ENCODE data around the gene FNDC1. TPM values are rescaled to one million over a fixed set of nuclear protein-coding genes. Genes with fewer than 3 reads are reported as not detected.

FNDC1 gene
- total RNA-seq, 4 donors from 2014 or later = 0.27 to 9.9 (median 1.5) TPM

DNA sequence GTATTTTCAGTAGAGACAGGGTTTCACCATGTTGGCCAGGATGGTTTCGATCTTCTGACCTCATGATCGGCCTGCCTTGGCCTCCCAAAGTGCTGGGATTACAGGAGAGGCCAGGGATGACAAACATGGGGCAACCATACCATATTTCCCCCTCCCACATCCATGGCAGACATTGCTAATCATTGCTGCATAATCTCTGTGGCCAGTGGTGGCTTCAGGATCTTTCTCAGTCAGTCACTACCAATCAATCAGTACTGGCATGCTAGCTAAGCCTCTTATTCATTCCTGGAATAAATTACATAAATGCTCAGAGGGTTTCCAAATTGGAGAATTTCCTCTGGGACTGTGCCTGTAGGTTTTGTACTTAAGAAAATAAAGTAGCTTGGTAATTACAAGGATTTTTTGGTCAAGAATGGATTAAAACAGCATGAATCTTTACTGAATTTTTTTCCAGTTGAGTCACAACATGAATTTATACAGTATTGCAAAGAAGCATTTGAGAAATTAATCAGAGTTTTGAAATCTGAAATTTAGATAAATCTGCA lies 138.1 kb downstream of the FNDC1 start:
- Histone ChIP-seq H3K4me1 (peaks cover 4 to 37% (median 5%) of the 10 kb centered on the region in 3 donors), H3K4me3 (no peak overlapping the region), H3K27me3 (no peaks in the 10 kb centered on the region), H3K27ac (peak overlapping the region in 1 of 4 donors; percentile 2), H3K9me3 (no peaks in the 10 kb centered on the region), H3K36me3 (no peaks in the 10 kb centered on the region)
- WGBS, 2 donors (ENCODE audit: low coverage in 1 of 2) = 94% methylated on average over 2 of the region's 2 CpGs; no CpG with 5 or more reads in 1 of the 2 donors
- ATAC-seq = no peak
- TF ChIP-seq POLR2AphosphoS5 (IDR thresholded peaks at IDR 0.05) = no peak
- TF ChIP-seq, protein P1, sequence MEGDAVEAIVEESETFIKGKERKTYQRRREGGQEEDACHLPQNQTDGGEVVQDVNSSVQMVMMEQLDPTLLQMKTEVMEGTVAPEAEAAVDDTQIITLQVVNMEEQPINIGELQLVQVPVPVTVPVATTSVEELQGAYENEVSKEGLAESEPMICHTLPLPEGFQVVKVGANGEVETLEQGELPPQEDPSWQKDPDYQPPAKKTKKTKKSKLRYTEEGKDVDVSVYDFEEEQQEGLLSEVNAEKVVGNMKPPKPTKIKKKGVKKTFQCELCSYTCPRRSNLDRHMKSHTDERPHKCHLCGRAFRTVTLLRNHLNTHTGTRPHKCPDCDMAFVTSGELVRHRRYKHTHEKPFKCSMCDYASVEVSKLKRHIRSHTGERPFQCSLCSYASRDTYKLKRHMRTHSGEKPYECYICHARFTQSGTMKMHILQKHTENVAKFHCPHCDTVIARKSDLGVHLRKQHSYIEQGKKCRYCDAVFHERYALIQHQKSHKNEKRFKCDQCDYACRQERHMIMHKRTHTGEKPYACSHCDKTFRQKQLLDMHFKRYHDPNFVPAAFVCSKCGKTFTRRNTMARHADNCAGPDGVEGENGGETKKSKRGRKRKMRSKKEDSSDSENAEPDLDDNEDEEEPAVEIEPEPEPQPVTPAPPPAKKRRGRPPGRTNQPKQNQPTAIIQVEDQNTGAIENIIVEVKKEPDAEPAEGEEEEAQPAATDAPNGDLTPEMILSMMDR (IDR thresholded peaks at IDR 0.05) = no peak
- TF ChIP-seq POLR2A (IDR thresholded peaks at IDR 0.05) = no peak
- no peak for TF ChIP-seq EP300 (IDR thresholded peaks at IDR 0.05)

DNA sequence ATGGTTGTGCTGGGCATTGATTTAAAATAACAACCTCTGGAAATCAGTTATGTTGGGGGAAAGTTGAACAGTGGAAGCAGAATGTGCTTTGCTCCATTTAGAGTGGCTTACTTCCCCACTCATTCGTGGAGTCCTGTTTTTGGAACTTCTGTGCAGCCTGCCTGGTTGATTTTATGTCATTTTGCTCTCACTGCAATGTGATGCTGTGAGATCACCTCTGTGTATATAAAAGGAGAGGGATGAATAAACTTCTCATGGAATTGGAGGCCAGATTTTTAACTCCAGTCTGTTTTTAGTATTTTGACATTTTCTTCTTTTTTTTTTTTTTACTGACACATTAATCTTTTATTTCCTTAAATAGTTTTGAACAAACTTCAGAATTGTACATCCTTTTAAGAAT lies 139.0 kb downstream of the FNDC1 start:
- no peaks in the 10 kb centered on the region for H3K36me3 ChIP-seq
- H3K27ac ChIP-seq = peak overlapping the region in 3 of 4 donors; percentile 16 to 46 (median 18)
- H3K27me3 ChIP-seq = no peaks in the 10 kb centered on the region
- peaks cover 4 to 43% (median 5%) of the 10 kb centered on the region in 3 donors for H3K4me1 ChIP-seq
- ATAC-seq = no peak
- 0 to 10% methylated on average over 1 of the region's 1 CpG for WGBS, 2 donors (ENCODE audit: low coverage in 1 of 2)
- H3K9me3 ChIP-seq = no peaks in the 10 kb centered on the region
- H3K4me3 ChIP-seq = no peak overlapping the region
- TF ChIP-seq POLR2AphosphoS5 (IDR thresholded peaks at IDR 0.05) = no peak
- TF ChIP-seq EP300 (IDR thresholded peaks at IDR 0.05) = no peak
- no peak for TF ChIP-seq POLR2A (IDR thresholded peaks at IDR 0.05)
- TF ChIP-seq, protein P1 (IDR thresholded peaks at IDR 0.05) = no peak

DNA sequence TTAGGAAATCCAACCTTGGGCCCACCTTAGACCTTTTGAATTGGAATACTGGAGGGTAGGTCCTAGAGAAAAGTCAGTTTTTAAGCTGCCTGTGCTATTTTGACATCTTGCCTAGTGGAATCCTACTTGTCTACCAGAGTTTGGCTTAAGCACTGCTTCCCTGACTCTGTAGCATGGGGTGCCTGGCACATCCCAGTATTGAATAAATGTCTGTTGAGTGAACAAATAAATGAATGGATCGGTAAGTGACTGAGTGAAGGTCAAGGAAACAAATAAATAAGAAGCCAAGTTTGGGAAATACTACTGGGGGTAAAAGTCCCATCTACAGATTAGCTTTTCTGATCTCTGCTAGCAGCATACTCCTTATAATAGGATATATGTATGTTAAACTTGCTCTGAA lies 140.5 kb downstream of the FNDC1 start:
- no peak for ATAC-seq
- H3K9me3 ChIP-seq = no peaks in the 10 kb centered on the region
- H3K4me3 ChIP-seq = no peak overlapping the region
- WGBS, 2 donors (ENCODE audit: low coverage in 1 of 2) = 100% methylated on average over 1 of the region's 1 CpG
- no peaks in the 10 kb centered on the region for H3K36me3 ChIP-seq
- peaks cover 4 to 43% (median 5%) of the 10 kb centered on the region in 3 donors for H3K4me1 ChIP-seq
- H3K27ac ChIP-seq = no peak overlapping the region
- TF ChIP-seq POLR2A (IDR thresholded peaks at IDR 0.05) (no peak), EP300 (IDR thresholded peaks at IDR 0.05) (no peak), POLR2AphosphoS5 (IDR thresholded peaks at IDR 0.05) (no peak)
- TF ChIP-seq, protein P1 (IDR thresholded peaks at IDR 0.05) = no peak
- H3K27me3 ChIP-seq = no peaks in the 10 kb centered on the region

DNA sequence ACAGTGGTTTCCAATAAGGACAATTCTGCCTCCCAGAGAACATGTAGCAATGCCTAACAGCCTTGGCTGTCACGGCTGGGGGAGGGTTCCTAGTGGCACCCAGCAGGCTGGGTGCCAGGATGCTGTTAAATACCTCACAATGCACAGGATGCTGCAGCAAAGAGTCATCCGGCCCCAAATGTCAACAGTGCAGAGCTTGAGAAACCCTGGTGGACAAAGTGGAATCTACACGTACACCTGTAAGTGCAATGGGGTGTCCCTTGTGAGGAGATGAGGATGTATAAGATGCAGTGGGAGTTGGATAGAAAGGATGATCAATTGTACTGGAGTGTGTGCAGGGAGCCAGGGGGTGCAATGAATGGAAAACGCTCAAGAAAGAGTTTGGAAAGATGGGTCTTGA lies 142.4 kb downstream of the FNDC1 start:
- Histone ChIP-seq H3K27me3 (no peaks in the 10 kb centered on the region), H3K4me3 (no peak overlapping the region), H3K27ac (peak overlapping the region in 3 of 4 donors; percentile 31 to 64 (median 48)), H3K4me1 (peaks cover 4 to 43% (median 5%) of the 10 kb centered on the region in 3 donors), H3K36me3 (no peaks in the 10 kb centered on the region), H3K9me3 (no peaks in the 10 kb centered on the region)
- peak; percentile 48 for ATAC-seq
- TF ChIP-seq, protein P1 (IDR thresholded peaks at IDR 0.05) = peak in 1 of 4 experiments; percentile 21
- TF ChIP-seq EP300 (IDR thresholded peaks at IDR 0.05) = no peak
- no peak for TF ChIP-seq POLR2AphosphoS5 (IDR thresholded peaks at IDR 0.05)
- WGBS, 2 donors (ENCODE audit: low coverage in 1 of 2) = 17 to 84% methylated on average over 2 to 3 of the region's 4 CpGs

DNA sequence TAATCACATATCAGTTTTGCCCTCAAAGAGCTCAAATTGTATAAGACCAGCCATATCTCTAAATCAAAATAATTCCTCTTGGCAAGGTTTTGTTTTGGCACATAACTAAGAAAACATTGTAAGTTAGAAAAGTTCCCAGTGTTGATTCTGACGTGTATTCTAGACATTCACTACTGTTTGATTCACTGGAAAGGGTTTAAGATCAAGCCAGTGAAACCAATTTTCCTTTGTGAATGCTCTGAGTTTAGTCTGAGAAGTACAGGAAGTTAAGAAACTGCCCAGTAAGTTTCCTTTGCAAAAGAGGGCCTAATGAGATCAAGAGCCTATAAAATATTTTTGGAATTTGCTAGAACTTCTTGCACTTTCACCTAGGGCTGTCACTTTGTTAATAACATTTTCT lies 143.0 kb downstream of the FNDC1 start:
- H3K27ac ChIP-seq = peak overlapping the region in 3 of 4 donors; percentile 31 to 64 (median 48)

More for the DNA sequence above, 143.0 kb downstream of the FNDC1 start:
- TF ChIP-seq POLR2A (IDR thresholded peaks at IDR 0.05) = no peak
- no peaks in the 10 kb centered on the region for H3K27me3 ChIP-seq
- H3K4me3 ChIP-seq = no peak overlapping the region
- ATAC-seq = no peak
- H3K4me1 ChIP-seq = peaks cover 4 to 42% (median 5%) of the 10 kb centered on the region in 3 donors
- 0 to 8% methylated on average over 1 of the region's 1 CpG for WGBS, 2 donors (ENCODE audit: low coverage in 1 of 2)
- H3K36me3 ChIP-seq = no peaks in the 10 kb centered on the region
- no peaks in the 10 kb centered on the region for H3K9me3 ChIP-seq
